K562 (cell line): ENCODE data around the gene CCDC187. TPM values are rescaled to one million over a fixed set of nuclear protein-coding genes. Genes with fewer than 3 reads are reported as not detected.
A peak's percentile ranks its signal among the peaks of the same experiment; 100 is the strongest.

Experiments
- ATF1 ChIP-seq, 2 experiments: fragments of 450-650 bp in 1 of 2; IDR thresholded peaks; 2 replicates each; pipeline ENCODE4 v1.6.1; 2016; ENCODE audit warnings: missing compliant biosample characterization in 1 of 2, missing genetic modification characterization in 1 of 2
- HOXB6 ChIP-seq: fragments of 250-450 bp; sonication (Bioruptor Pico); IDR thresholded peaks from 2 replicates; pipeline ENCODE4 v1.5.1; 2022; ENCODE audit warnings: mild to moderate bottlenecking, borderline replicate concordance
- KDM1A ChIP-seq, 2 experiments: fragments of 450-650 bp; IDR thresholded peaks; 2 replicates each; pipeline ENCODE4 v1.6.1; 2016; ENCODE audit warnings: mild to moderate bottlenecking in 2 of 2
- MYC ChIP-seq, 2 experiments: fragments of 250-450 bp in 1 of 2; sonication (Bioruptor Pico) in 1 of 2; IDR thresholded peaks; 2 replicates each; pipeline versions ENCODE4 v1.5.1 to v1.6.1; 2012 to 2021; ENCODE audit warnings: low read depth in 2 of 2, borderline replicate concordance in 1 of 2, improper control_type of control experiment in 1 of 2, low read length in 1 of 2, mild to moderate bottlenecking in 1 of 2, moderate library complexity in 1 of 2
- NEUROD1 ChIP-seq: fragments of 150-350 bp; IDR thresholded peaks from 2 replicates; pipeline ENCODE4 v1.6.1; 2014; ENCODE audit warnings: borderline replicate concordance, low read length, low read depth; ENCODE audit not compliant: partially characterized antibody
- NFIX ChIP-seq: fragments of 250-450 bp; sonication (Bioruptor Pico); IDR thresholded peaks from 2 replicates; pipeline ENCODE4 v1.4.0; 2020; ENCODE audit warnings: low read depth, mild to moderate bottlenecking, moderate library complexity
- NONO ChIP-seq, 2 experiments: fragments of 200-400 bp in 1 of 2; fragments of 450-650 bp in 1 of 2; formaldehyde crosslinking in 1 of 2; IDR thresholded peaks; 2 replicates each; pipeline ENCODE4 v1.6.1; 2017; ENCODE audit warnings: low read depth in 2 of 2, mild to moderate bottlenecking in 2 of 2, moderate library complexity in 2 of 2, low read length in 1 of 2
- NR4A1 ChIP-seq, 2 experiments: fragments of 250-450 bp in 1 of 2; fragments of 450-650 bp in 1 of 2; sonication (Bioruptor Pico) in 1 of 2; IDR thresholded peaks; 2 replicates each; pipeline versions ENCODE4 v1.4.0 to v1.6.1; 2016 to 2020; ENCODE audit warnings: mild to moderate bottlenecking in 2 of 2, missing compliant biosample characterization in 1 of 2, missing genetic modification characterization in 1 of 2, moderate library complexity in 1 of 2
- POLR2AphosphoS5 ChIP-seq: IDR thresholded peaks from 2 replicates; pipeline ENCODE4 v1.6.1; 2011; ENCODE audit warnings: mild to moderate bottlenecking, low read depth, low read length, moderate library complexity; ENCODE audit not compliant: control insufficient read depth, insufficient read depth
- RB1 ChIP-seq: fragments of 450-650 bp; IDR thresholded peaks from 2 replicates; pipeline ENCODE4 v1.6.1; 2017; ENCODE audit warnings: low read depth, mild to moderate bottlenecking
- RBM22 ChIP-seq: fragments of 200-400 bp; formaldehyde crosslinking; IDR thresholded peaks from 2 replicates; pipeline ENCODE4 v1.6.1; 2018; ENCODE audit warnings: low read length, low read depth; ENCODE audit not compliant: poor library complexity, severe bottlenecking
- SAFB ChIP-seq: fragments of 200-400 bp; formaldehyde crosslinking; IDR thresholded peaks from 2 replicates; pipeline ENCODE4 v1.6.1; 2017; ENCODE audit warnings: low read depth, low read length, borderline replicate concordance
- SLC30A9 ChIP-seq: fragments of 250-450 bp; sonication (Bioruptor Pico); IDR thresholded peaks from 2 replicates; pipeline ENCODE4 v1.8.0; 2022; ENCODE audit warnings: mild to moderate bottlenecking, moderate library complexity
- SMARCC2 ChIP-seq: fragments of 450-650 bp; IDR thresholded peaks from 2 replicates; pipeline ENCODE4 v1.6.1; 2017; ENCODE audit warnings: antibody characterized with exemption, moderate library complexity, mild to moderate bottlenecking, low read depth
- SMC3 ChIP-seq: conservative IDR thresholded peaks from 2 replicates; pipeline ENCODE4 v1.6.1; 2011; ENCODE audit warnings: low read depth, low read length, improper control_type of control experiment; ENCODE audit not compliant: insufficient read depth
- TEAD1 ChIP-seq, 2 experiments: fragments of 450-650 bp in 1 of 2; sonication (generic) in 1 of 2; formaldehyde crosslinking; IDR thresholded peaks; 2 replicates each; pipeline versions ENCODE4 v1.4.0 to v1.8.0; 2020 to 2022; ENCODE audit warnings: mild to moderate bottlenecking in 2 of 2, missing genetic modification reagents in 1 of 2
- ZKSCAN8 ChIP-seq: fragments of 200-800 bp; sonication (Bioruptor generic); IDR thresholded peaks from 2 replicates; pipeline ENCODE4 v1.6.1; 2016; ENCODE audit warnings: missing genetic modification characterization, missing compliant biosample characterization
- ZNF12 ChIP-seq: sonication (generic); formaldehyde crosslinking; IDR thresholded peaks from 2 replicates; pipeline ENCODE4 v1.4.0; 2020; ENCODE audit warnings: mild to moderate bottlenecking, missing genetic modification reagents
- ZNF140 ChIP-seq: fragments of 250-450 bp; sonication (Bioruptor Pico); IDR thresholded peaks from 2 replicates; pipeline ENCODE4 v1.8.0; 2021; ENCODE audit warnings: moderate library complexity, mild to moderate bottlenecking, inconsistent platforms
- ZNF280B ChIP-seq: fragments of 250-450 bp; sonication (Bioruptor Pico); IDR thresholded peaks from 2 replicates; pipeline ENCODE4 v1.5.1; 2021; ENCODE audit warnings: mild to moderate bottlenecking
- ZNF324 ChIP-seq: fragments of 250-450 bp; sonication (Bioruptor Pico); IDR thresholded peaks from 2 replicates; pipeline ENCODE4 v1.4.0; 2020; ENCODE audit warnings: mild to moderate bottlenecking
- ZNF436 ChIP-seq: fragments of 250-450, 450-650 bp; sonication (Bioruptor Pico); formaldehyde crosslinking; IDR thresholded peaks from 2 replicates; pipeline ENCODE4 v1.7.0; 2020; ENCODE audit warnings: mild to moderate bottlenecking
- ZNF444 ChIP-seq: fragments of 250-450 bp; sonication (Bioruptor Pico); IDR thresholded peaks from 2 replicates; pipeline ENCODE4 v1.4.0; 2020; ENCODE audit warnings: mild to moderate bottlenecking, moderate library complexity
- polyA plus RNA-seq, 8 experiments: library from polyadenylated mRNA; depleted of rRNA in 4 of 8; stranded (reverse) in 5 of 8; unstranded in 3 of 8; fragments of >200 nt; fragmentation: Nextera tagmentation in 2 of 8; fragmentation: Illumina TruSeq in 1 of 8; extraction: Ambion mirVana in 2 of 8; extraction: Trizol in 1 of 8; gene quantifications; 2 replicates each; pipeline versions ENCODE4 v1.2.1 to v1.2.3, GENCODE V29; 2011 to 2014; ENCODE audit warnings: inconsistent platforms in 1 of 8, missing spikeins in 1 of 8
- total RNA-seq, 7 experiments: library from RNA; depleted of rRNA in 6 of 7; stranded (reverse); fragments of >200 nt in 6 of 7; fragmentation: Illumina TruSeq in 2 of 7; extraction: Trizol in 2 of 7; gene quantifications; 2 replicates each; pipeline versions ENCODE4 v1.2.1 to v1.2.3, GENCODE V29; 2011 to 2021; ENCODE audit warnings: low replicate concordance in 1 of 7
- TF ChIP-seq, protein P1 (sequence below): fragments of 250-450 bp; sonication (Bioruptor Pico); IDR thresholded peaks from 2 replicates; pipeline ENCODE4 v1.8.0; 2022; ENCODE audit warnings: inconsistent platforms

Gene CCDC187
- total and polyA plus RNA-seq, 9 of the 15 experiments (the other 6 are each of a cell fraction or from before 2014, with no cell fraction given) = not detected

- TF ChIP-seq ZNF12 = no peak
- TF ChIP-seq RBM22 = no peak
- TF ChIP-seq SAFB = no peak
- TF ChIP-seq ZNF140 (CRISPR knock-in tag) = no peak
- no peak for TF ChIP-seq NEUROD1
- TF ChIP-seq ZNF324 = no peak
- TF ChIP-seq ATF1 (CRISPR knock-in tag; IDR thresholded peaks at IDR 0.05) = no peak
- no peak for TF ChIP-seq ATF1 (tag; IDR thresholded peaks at IDR 0.05)
- peak; percentile 86 for TF ChIP-seq ZNF436 (CRISPR knock-in tag)
- 0 out of 2 replicates have a peak, but pooled peaks have one; percentile 40 for TF ChIP-seq RB1
- TF ChIP-seq, protein P1, sequence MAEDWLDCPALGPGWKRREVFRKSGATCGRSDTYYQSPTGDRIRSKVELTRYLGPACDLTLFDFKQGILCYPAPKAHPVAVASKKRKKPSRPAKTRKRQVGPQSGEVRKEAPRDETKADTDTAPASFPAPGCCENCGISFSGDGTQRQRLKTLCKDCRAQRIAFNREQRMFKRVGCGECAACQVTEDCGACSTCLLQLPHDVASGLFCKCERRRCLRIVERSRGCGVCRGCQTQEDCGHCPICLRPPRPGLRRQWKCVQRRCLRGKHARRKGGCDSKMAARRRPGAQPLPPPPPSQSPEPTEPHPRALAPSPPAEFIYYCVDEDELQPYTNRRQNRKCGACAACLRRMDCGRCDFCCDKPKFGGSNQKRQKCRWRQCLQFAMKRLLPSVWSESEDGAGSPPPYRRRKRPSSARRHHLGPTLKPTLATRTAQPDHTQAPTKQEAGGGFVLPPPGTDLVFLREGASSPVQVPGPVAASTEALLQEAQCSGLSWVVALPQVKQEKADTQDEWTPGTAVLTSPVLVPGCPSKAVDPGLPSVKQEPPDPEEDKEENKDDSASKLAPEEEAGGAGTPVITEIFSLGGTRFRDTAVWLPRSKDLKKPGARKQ (CRISPR knock-in tag) = no peak
- no peak for TF ChIP-seq ZNF280B (CRISPR knock-in tag)
- TF ChIP-seq ZNF444 (CRISPR knock-in tag) = no peak
- peak; percentile 52 to 88 for TF ChIP-seq KDM1A (IDR thresholded peaks at IDR 0.05)
- TF ChIP-seq POLR2AphosphoS5 = no peak
- no peak for TF ChIP-seq SLC30A9
- TF ChIP-seq SMC3 = 0 out of 2 replicates have a peak, but pooled peaks have one; percentile 17
- TF ChIP-seq TEAD1 (CRISPR knock-in tag; IDR thresholded peaks at IDR 0.05) = peak in 1 of 2 experiments; percentile 27; a peak in 1 of 4 replicates
- TF ChIP-seq NR4A1 (CRISPR knock-in tag; IDR thresholded peaks at IDR 0.05) = no peak
- TF ChIP-seq NR4A1 (tag; IDR thresholded peaks at IDR 0.05) = no peak
- TF ChIP-seq HOXB6 (CRISPR knock-in tag) = no peak
- no peak for TF ChIP-seq NONO (IDR thresholded peaks at IDR 0.05; ENCODE audit: low read depth in 2 of 2, low read length in 1 of 2)
- TF ChIP-seq ZKSCAN8 = no peak
- peak; percentile 52; the same call in 1 of the 2 replicates for TF ChIP-seq MYC (IDR thresholded peaks at IDR 0.05; ENCODE audit: low read depth, low read length)
- no peak for TF ChIP-seq MYC (CRISPR knock-in tag; IDR thresholded peaks at IDR 0.05; ENCODE audit: borderline replicate concordance, low read depth)
- no peak for TF ChIP-seq NFIX (CRISPR knock-in tag)
- no peak for TF ChIP-seq SMARCC2
Measured at GRCh38 chr9:136267261-136268111, 36.4 kb downstream of the CCDC187 start (continued).
